Parathyroid adenoma (tissue), 2 donors: ENCODE measurements around the gene MBP.

Source experiments
- H2AFZ ChIP-seq: fragments of 300-600 bp; sonication (generic); one replicate; pipeline ENCODE4 v1.7.0; 2017; ENCODE audit warnings: antibody characterized with exemption, mild to moderate bottlenecking
- H3K27ac ChIP-seq: fragments of 300-600 bp; sonication (generic); one replicate; pipeline ENCODE4 v1.7.0; 2017
- H3K27me3 ChIP-seq: fragments of 300-600 bp; sonication (generic); one replicate; pipeline ENCODE4 v1.7.0; 2017; ENCODE audit warnings: low read length; ENCODE audit not compliant: control insufficient read depth, insufficient read depth
- H3K36me3 ChIP-seq: fragments of 300-600 bp; sonication (generic); one replicate; pipeline ENCODE4 v1.7.0; 2017; ENCODE audit warnings: low read length; ENCODE audit not compliant: control insufficient read depth, insufficient read depth
- H3K4me1 ChIP-seq: fragments of 300-600 bp; sonication (generic); one replicate; pipeline ENCODE4 v1.7.0; 2017; ENCODE audit warnings: control low read depth
- H3K4me2 ChIP-seq: fragments of 300-600 bp; sonication (generic); one replicate; pipeline ENCODE4 v1.7.0; 2017; ENCODE audit warnings: low read length
- H3K4me3 ChIP-seq: fragments of 300-600 bp; sonication (generic); one replicate; pipeline ENCODE4 v1.7.0; 2017; ENCODE audit warnings: low read depth, low read length
- H3K79me2 ChIP-seq: fragments of 300-600 bp; sonication (generic); one replicate; pipeline ENCODE4 v1.7.0; 2017; ENCODE audit warnings: control low read depth
- H3K9ac ChIP-seq: fragments of 300-600 bp; sonication (generic); one replicate; pipeline ENCODE4 v1.7.0; 2017; ENCODE audit warnings: mild to moderate bottlenecking
- H3K9me3 ChIP-seq: fragments of 300-600 bp; sonication (generic); one replicate; pipeline ENCODE4 v1.7.0; 2017; ENCODE audit warnings: low read length; ENCODE audit not compliant: control insufficient read depth
- TF ChIP-seq, protein P1 (sequence below): fragments of 300-600 bp; sonication (generic); IDR thresholded peaks from one replicate; pipeline ENCODE4 v1.7.0; 2017; ENCODE audit warnings: antibody characterized with exemption, mild to moderate bottlenecking
- donor health status: primary hyperparathyroidism.

The MBP gene

DNA sequence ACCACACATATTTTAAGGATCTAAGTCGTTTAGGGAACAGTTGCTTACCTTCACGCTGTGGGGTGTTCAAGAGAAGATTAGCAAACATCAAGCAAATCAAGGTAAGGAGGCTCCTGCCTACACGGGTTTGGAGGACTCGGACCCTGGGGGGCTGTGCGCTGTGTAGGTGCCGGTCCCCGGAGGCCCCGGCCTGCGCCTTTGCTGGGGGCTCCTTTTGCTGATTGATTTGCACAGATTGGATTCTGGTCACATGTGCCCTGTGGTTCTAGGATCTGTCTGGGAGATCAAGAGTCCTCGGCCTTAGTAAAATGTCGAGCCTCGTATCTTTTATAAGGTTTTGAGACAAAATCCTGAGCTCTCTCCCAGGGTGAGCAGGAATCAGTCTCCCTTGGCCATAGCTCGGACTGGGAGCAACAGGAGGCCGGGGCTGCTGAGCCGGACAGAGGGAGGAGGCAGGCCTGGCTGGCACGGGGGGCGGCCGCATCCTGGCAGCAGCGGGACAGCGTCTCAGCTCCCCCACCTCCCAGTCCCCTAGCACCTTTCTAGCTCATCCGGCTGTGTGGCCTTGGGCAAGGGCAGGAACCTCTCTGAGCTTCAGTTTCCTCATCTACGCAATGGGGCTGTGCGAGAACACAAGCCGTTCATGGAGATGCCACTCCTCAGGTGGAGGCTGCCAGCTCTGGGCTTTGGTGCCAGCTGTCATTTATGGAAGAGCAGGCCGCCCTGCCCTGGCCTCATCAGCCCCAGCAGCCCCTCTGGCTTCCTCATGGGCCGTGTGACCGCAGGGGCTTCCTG lies 147.2 kb downstream of the MBP start:
- no peak overlapping the region for H3K27ac ChIP-seq
- TF ChIP-seq, protein P1, sequence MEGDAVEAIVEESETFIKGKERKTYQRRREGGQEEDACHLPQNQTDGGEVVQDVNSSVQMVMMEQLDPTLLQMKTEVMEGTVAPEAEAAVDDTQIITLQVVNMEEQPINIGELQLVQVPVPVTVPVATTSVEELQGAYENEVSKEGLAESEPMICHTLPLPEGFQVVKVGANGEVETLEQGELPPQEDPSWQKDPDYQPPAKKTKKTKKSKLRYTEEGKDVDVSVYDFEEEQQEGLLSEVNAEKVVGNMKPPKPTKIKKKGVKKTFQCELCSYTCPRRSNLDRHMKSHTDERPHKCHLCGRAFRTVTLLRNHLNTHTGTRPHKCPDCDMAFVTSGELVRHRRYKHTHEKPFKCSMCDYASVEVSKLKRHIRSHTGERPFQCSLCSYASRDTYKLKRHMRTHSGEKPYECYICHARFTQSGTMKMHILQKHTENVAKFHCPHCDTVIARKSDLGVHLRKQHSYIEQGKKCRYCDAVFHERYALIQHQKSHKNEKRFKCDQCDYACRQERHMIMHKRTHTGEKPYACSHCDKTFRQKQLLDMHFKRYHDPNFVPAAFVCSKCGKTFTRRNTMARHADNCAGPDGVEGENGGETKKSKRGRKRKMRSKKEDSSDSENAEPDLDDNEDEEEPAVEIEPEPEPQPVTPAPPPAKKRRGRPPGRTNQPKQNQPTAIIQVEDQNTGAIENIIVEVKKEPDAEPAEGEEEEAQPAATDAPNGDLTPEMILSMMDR, result no peak

DNA sequence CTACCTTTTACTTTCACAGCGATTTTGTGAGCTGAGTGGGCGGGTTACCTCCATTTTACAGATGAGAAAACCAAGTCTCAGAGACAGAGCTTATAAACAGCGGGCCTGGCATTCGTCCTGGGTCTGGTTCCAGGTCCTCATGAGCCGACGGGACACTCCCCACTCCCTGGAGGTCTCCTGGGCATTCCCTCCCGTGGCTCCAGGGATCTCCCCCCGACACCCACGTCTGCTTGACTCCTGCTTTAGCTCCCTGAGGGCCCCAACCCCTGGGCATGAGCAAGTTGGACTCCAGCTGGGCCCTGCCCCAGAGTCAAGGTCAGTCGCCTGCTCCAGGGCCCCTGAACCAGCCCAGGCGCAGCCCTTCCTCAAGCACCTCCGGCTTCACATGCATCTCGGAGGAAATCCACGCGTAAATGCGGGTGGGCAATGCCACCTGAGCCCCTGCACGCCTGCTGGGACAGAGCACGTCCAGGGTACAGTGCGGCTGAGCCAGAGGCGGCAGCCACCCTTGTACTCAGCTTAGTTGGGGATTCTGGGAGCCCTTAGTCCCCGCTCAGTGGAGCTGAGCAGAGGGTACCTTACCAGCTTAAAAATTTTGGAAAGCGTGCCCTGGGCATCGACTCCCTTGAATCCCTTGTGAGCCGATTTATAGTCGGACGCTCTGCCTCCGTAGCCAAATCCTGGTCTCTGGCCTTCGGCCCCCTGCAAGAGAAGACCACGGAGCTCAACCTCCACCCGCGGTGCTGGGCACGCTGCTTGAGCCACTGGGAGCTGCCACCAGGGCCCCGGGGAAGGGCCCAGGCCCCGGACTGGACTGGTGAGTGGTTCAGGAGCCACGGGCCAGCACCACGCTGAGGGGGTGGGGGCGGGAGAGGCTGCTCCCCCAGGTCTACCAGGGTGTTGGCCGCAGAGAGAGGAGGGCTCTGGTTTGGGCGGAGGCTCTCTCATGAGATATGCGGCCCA lies 148.1 kb downstream of the MBP start:
- peaks cover 43% of the 10 kb centered on the region for H3K4me1 ChIP-seq
- TF ChIP-seq, protein P1, result no peak

More for the DNA sequence above, 147.2 kb downstream of the MBP start:
- no peaks in the 10 kb centered on the region for H3K9me3 ChIP-seq
- H3K79me2 ChIP-seq, result peaks cover 2% of the 10 kb centered on the region
- no peak overlapping the region for H3K4me3 ChIP-seq
- H3K9ac ChIP-seq, result no peak overlapping the region
- H3K4me1 ChIP-seq, result peaks cover 52% of the 10 kb centered on the region
- H2AFZ ChIP-seq, result no peak overlapping the region
- no peak overlapping the region for H3K4me2 ChIP-seq
- H3K27me3 ChIP-seq, result no peaks in the 10 kb centered on the region
- H3K36me3 ChIP-seq, result no peaks in the 10 kb centered on the region

DNA sequence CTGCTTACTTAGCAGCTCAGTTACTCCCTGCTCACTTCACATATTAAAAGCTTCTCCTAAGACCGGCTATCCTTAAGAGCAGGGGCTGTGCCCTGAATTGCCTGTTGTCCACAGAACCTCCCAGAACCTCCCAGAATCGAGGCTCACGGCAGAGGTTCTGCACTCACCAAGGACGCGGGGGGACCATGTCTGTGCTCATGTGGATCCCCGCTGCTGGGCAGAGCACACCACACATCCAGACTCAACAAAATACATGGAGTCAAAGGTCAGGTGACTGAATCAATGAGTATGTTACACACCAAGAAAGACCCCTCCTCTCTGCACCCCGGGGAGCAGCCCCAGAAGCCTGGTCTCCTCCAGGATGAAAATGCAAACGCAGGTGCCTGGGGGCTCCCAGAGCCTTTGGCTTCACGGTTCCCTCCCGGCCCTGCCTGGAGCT lies 149.0 kb downstream of the MBP start:
- Histone ChIP-seq H3K4me1 (peaks cover 37% of the 10 kb centered on the region), H3K4me2 (no peak overlapping the region), H3K9me3 (no peaks in the 10 kb centered on the region), H3K9ac (no peak overlapping the region), H3K36me3 (no peaks in the 10 kb centered on the region), H3K27me3 (no peaks in the 10 kb centered on the region), H3K4me3 (no peak overlapping the region), H3K27ac (peak overlapping the region; percentile 45), H3K79me2 (no peaks in the 10 kb centered on the region), H2AFZ (peak overlapping the region; percentile 52)
- TF ChIP-seq, protein P1, result no peak

More for the DNA sequence above, 148.1 kb downstream of the MBP start:
- no peak overlapping the region for H3K4me2 ChIP-seq
- H3K27ac ChIP-seq, result no peak overlapping the region
- no peaks in the 10 kb centered on the region for H3K27me3 ChIP-seq
- H3K4me3 ChIP-seq, result no peak overlapping the region
- H3K9ac ChIP-seq, result no peak overlapping the region
- peaks cover under 1% of the 10 kb centered on the region for H3K79me2 ChIP-seq
- H3K36me3 ChIP-seq, result no peaks in the 10 kb centered on the region
- no peak overlapping the region for H2AFZ ChIP-seq
- H3K9me3 ChIP-seq, result no peaks in the 10 kb centered on the region

DNA sequence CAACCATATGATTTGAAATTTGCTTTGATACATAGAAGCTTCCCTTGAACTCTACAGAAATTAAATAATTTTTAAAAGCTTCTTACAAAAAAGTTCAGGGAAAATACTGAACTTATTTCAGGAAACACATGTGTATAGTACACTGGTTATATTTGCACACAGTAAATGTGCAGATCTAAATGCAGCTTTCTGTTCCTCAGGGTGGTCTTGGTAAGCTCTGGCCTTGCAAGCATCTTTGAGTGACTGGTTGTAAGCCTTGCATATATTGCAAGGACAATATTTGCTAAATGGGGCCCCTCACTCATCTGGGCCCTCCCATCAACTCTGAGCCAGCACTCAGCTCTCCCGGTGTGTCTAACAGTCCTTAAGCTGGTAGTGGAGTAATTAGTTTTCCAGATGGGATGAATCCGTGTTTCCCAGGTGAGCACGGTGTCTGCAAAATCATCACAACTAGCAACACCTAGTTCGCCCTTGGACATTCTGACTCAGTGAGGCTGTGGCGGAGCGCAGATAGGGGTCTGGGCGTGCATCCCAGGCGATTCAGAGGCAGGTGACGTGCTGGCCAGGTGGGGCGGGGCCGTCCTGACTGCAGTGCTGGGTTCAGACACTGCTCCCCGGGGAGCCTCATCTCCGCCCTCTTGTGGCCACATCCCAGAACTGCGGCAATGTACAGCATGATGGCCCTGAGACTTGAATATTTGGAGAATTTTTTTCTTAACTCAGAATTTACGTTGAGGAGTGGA lies 149.6 kb downstream of the MBP start:
- Histone ChIP-seq H3K9me3 (no peaks in the 10 kb centered on the region), H3K36me3 (no peaks in the 10 kb centered on the region), H3K27me3 (no peaks in the 10 kb centered on the region), H3K4me2 (peak overlapping the region; percentile 34), H3K9ac (no peak overlapping the region), H3K4me1 (peaks cover 33% of the 10 kb centered on the region), H3K27ac (peak overlapping the region; percentile 62), H2AFZ (peak overlapping the region; percentile 52), H3K4me3 (no peak overlapping the region), H3K79me2 (no peaks in the 10 kb centered on the region)
- TF ChIP-seq, protein P1, result peak; percentile 98
